Cerebellar nuclear complex (tissue), 1 donor: ENCODE data around the gene ASPSCR1.
"Not testable (repeated sequence)": the region's sequence is repeated elsewhere in the genome, so short reads cannot be mapped to it uniquely, and the experiment has no call there.

Experiments used
- DNase-seq, 2 experiments: peaks; one replicate each; lab custom pipeline; 2025; lab: John Stamatoyannopoulos, UW

Gene ASPSCR1

GRCh38 chr17:81960130-81960958 is 17.1 kb upstream of the ASPSCR1 start:
- DNase-seq = no peak

GRCh38 chr17:81961087-81961511 is 16.3 kb upstream of the ASPSCR1 start, which contains the start of gene NOTUM:
Gene NOTUM, minus strand, starts transcription at chr17:81961187. Its CDS starts 278 bp downstream, at chr17:81960909.
- DNase-seq = no peak

GRCh38 chr17:81961521-81962498 is 15.6 kb upstream of the ASPSCR1 start:
- DNase-seq = no peak

DNA sequence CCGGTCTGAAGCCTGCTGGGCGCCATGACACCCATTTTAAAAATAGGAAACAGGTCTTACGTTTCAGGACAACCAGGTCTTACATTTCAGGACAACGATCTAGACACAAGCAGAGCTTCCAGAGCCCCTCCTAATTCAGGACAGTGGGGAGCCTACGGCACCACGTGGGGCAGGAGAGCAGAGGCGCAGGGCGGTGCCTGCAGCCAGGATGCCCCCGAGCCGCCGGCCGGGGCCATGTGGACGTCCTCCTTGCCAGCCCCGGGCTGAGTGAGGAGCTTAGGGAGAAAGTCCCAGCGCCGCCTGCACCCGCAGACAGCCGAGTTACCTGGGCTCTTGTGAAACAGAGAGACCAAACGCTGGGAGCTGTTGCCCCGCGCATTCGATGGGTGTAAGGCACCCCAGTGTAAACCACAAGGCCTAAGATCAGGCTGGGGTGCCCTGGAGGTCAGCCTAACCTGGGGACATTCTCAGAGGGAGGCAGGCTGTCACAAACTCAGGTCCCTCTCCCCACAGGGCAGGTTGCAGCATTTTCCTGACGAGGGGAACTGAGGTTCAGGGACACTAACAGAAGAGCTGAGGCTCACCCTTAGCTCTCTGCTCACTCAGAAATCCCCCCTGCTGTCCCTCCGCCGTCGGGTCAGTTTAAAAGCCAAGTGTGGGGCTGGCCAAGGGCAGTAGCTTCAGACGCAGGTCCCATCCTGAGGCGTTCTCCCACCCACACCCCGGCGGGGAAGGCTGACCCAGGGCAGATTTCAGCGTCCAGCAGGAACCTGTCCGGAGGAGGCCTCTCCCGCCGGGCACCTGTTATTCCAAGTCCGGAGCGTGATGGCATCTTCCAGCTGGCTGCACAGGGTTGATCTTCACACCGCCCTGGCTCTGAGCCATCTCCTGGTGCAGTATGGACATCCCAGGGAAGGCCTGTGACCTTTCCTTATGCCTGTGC is 14.7 kb upstream of the ASPSCR1 start:
- no peak for DNase-seq

- no peak for DNase-seq
These were observed 13.2 kb upstream of the ASPSCR1 start for GRCh38 chr17:81964081-81964849.

DNA sequence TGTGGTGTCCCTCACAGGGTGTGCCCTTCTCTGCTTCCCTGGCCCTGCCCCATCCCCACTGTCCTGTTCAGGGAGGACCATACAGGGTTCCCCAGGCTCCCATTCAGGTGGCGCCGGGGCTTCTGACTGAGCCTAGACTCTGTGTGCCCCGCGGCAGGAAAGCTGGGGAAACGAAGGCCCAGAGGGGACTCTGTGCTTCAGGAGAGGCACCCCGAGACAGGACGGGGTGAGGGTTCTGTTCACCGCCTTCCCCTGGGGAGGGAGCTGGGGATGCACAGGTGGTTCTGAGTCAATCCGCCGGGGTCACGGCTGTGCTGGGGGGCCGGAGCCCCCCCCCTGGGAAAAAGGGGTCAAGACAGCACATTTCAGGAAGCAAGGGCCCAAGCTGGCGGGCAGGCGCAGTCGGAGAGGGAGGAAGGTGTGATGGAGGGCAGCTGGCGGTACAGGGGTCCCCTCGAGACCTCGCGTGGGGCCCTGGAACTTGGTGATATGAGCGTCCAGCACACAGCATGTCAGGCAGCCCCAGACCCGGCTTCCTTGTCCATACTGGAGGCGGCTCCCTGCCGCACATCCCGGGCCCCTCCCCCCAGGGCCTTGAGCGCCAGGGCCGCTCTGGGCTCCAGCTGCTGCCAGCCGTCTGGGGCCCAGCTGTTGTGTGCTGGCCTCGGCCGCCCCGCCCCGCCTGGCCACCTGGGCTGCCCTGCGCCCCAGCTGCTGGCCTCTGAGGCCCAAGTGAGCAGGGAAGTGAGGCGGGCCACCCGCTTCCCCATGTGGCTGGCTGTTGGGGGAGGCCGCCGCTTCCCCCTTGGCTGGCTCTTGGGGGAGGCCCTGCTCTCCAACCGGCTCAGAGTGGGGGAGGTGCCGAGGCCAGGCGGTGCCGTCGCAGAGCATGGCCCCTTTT is 10.8 kb upstream of the ASPSCR1 start:
- no peak for DNase-seq

DNA sequence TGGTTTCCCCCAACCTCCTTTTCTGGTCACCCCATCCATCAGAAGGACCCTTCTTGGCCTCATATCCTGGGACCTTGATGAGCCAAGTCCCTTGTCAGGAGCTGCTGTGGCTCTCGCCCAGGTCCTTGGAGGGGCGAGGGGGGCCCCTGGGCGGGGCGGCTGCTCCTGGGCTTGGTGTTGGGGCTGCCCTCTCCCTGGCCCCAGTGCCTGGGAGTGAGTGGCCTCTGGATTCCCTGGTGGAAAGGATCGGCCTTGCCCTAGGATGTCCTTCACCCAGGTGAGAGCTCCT is 10.2 kb upstream of the ASPSCR1 start:
- DNase-seq = no peak

- DNase-seq = no peak
These were observed 9.7 kb upstream of the ASPSCR1 start for GRCh38 chr17:81967533-81968395.

GRCh38 chr17:81968396-81968745 is 9.1 kb upstream of the ASPSCR1 start:
- DNase-seq = no peak

GRCh38 chr17:81968850-81969812 is 8.3 kb upstream of the ASPSCR1 start:
- DNase-seq = no peak

GRCh38 chr17:81973432-81973831 is 4.0 kb upstream of the ASPSCR1 start:
- no peak for DNase-seq

GRCh38 chr17:81976332-81977210 is 858 bp upstream of the ASPSCR1 start:
- DNase-seq = no peak

DNA sequence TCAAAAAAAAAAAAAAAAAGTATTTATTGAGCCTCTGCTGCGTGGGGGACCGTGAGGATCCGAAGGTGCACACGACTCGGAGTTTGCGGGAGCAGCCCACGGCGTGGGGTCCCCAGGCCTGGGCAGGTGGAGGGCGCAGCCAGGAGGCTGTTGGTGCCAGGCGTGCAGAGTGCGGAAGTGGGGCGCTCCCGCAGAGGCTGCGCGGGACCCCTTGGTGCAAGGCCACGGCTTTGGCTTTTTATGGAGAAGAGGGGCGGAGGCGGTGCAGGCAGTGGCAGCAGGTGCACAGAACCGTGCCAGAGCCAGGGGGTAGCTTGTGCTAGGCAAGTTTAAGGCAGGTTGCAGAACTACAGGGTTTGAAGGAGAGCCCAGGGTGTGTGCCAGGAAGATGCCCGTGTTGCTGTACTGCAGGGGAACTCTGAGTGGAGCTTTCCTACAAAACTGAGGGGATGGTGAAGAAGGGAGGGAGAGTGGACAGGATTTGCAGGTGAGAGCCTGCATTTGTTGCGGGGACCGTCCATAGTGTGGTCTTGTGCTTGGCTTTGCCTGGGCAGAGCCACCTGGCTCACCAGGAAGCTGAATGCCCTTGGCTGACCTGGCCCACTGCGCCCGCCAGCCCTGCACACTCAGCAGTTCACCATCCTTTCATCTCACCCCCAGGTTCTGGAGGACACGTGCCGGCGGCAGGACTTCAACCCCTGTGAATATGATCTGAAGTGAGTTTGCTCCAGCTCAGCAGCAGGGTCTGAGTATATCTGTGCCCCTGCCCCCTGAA is 1.3 kb downstream of the ASPSCR1 start:
- no peak for DNase-seq

GRCh38 chr17:81980122-81980521 is 2.7 kb downstream of the ASPSCR1 start:
- no peak for DNase-seq

GRCh38 chr17:81980707-81981343 is 3.4 kb downstream of the ASPSCR1 start:
- no peak for DNase-seq

GRCh38 chr17:81981511-81981910 is 4.1 kb downstream of the ASPSCR1 start:
- not testable (repeated sequence) for DNase-seq
